GM23338 (cell line): ENCODE measurements around the gene HEATR9. TPM values are rescaled to one million over a fixed set of nuclear protein-coding genes. Genes with fewer than 3 reads are reported as not detected.

Experiments
- ATAC-seq: fragments of 200-7000 bp; cut with Tn5 transposase; 3 replicates; pipeline ENCODE4 v1.9.1; 2020
- DNase-seq: peaks from one replicate; pipeline ENCODE4 v3.0.0-alpha.2; 2015; ENCODE audit warnings: low spot score
- H2AFZ ChIP-seq: fragments of 200-600 bp; sonication (generic); 2 replicates; pipeline ENCODE4 v1.8.0; 2016; ENCODE audit warnings: antibody characterized with exemption, mild to moderate bottlenecking, moderate library complexity
- H3F3A ChIP-seq: fragments of 200-600 bp; sonication (generic); replicated peaks from 2 replicates; pipeline ENCODE4 v1.8.0; 2017; ENCODE audit warnings: antibody characterized with exemption, mixed run types, low read depth
- H3K27ac ChIP-seq: fragments of 200-600 bp; sonication (generic); 2 replicates; pipeline ENCODE4 v1.6.1; 2016; ENCODE audit warnings: low read depth
- H3K27me3 ChIP-seq: fragments of 200-600 bp; sonication (generic); 2 replicates; pipeline ENCODE4 v1.8.0; 2016; ENCODE audit warnings: mild to moderate bottlenecking, mixed run types, moderate library complexity; ENCODE audit not compliant: insufficient read depth
- H3K36me3 ChIP-seq: fragments of 200-600 bp; sonication (generic); 2 replicates; pipeline ENCODE4 v1.8.0; 2016; ENCODE audit warnings: mild to moderate bottlenecking; ENCODE audit not compliant: insufficient read depth
- H3K4me1 ChIP-seq: fragments of 200-600 bp; sonication (generic); 2 replicates; pipeline ENCODE4 v1.8.0; 2016; ENCODE audit warnings: mild to moderate bottlenecking, moderate library complexity; ENCODE audit not compliant: insufficient read depth
- H3K4me2 ChIP-seq: fragments of 200-600 bp; sonication (generic); 2 replicates; pipeline ENCODE4 v1.7.1; 2017; ENCODE audit warnings: mixed run types
- H3K4me3 ChIP-seq: fragments of 200-600 bp; sonication (generic); 2 replicates; pipeline ENCODE4 v1.6.1; 2016; ENCODE audit warnings: mixed run types
- H3K79me2 ChIP-seq: fragments of 200-600 bp; sonication (generic); replicated peaks from 2 replicates; pipeline ENCODE4 v1.8.0; 2017; ENCODE audit warnings: mild to moderate bottlenecking; ENCODE audit not compliant: insufficient read depth
- H3K9me2 ChIP-seq: fragments of 200-600 bp; sonication (generic); 2 replicates; pipeline ENCODE4 v1.8.0; 2017; ENCODE audit not compliant: insufficient read depth
- H4K20me1 ChIP-seq: fragments of 200-600 bp; sonication (generic); replicated peaks from 2 replicates; pipeline ENCODE4 v1.8.0; 2017; ENCODE audit warnings: mild to moderate bottlenecking; ENCODE audit not compliant: insufficient read depth
- H3K27ac Mint-ChIP-seq: 2 replicates; pipeline ENCODE4 v1.8.0; 2020; ENCODE audit warnings: inconsistent platforms, mild to moderate bottlenecking, moderate library complexity, mixed read lengths
- H3K27me3 Mint-ChIP-seq: 3 replicates; pipeline ENCODE4 v1.8.0; 2022; ENCODE audit warnings: low read depth, mild to moderate bottlenecking, moderate library complexity, mixed read lengths, inconsistent platforms; ENCODE audit not compliant: insufficient read depth, poor library complexity
- H3K36me3 Mint-ChIP-seq: 3 replicates; pipeline ENCODE4 v1.8.0; 2021; ENCODE audit warnings: low read depth, mild to moderate bottlenecking, inconsistent platforms, moderate library complexity, mixed read lengths
- H3K4me1 Mint-ChIP-seq: 3 replicates; pipeline ENCODE4 v1.8.0; 2020; ENCODE audit warnings: mild to moderate bottlenecking, inconsistent platforms, mixed read lengths
- H3K4me3 Mint-ChIP-seq: 3 replicates; pipeline ENCODE4 v1.8.0; 2021; ENCODE audit warnings: moderate library complexity, mild to moderate bottlenecking, inconsistent platforms, mixed read lengths
- H3K9me3 Mint-ChIP-seq: 3 replicates; pipeline ENCODE4 v1.8.0; 2020; ENCODE audit warnings: moderate library complexity, mild to moderate bottlenecking, inconsistent platforms, mixed read lengths
- CREB1 ChIP-seq: fragments of 250-450 bp; sonication (Bioruptor Pico); IDR thresholded peaks from 2 replicates; pipeline ENCODE4 v1.5.0; 2020; ENCODE audit warnings: low read depth, mild to moderate bottlenecking, moderate library complexity
- EZH2 ChIP-seq: fragments of 200-600 bp; sonication (generic); IDR thresholded peaks from one replicate; pipeline ENCODE4 v1.8.0; 2017; ENCODE audit warnings: antibody characterized with exemption, mild to moderate bottlenecking, low read depth; ENCODE audit not compliant: unreplicated experiment
- JUNB ChIP-seq: IDR thresholded peaks from one replicate; pipeline ENCODE4 v1.6.1; 2016; ENCODE audit warnings: antibody characterized with exemption; ENCODE audit not compliant: unreplicated experiment
- NANOG ChIP-seq: IDR thresholded peaks from 2 replicates; pipeline ENCODE4 v1.6.1; 2016; ENCODE audit warnings: antibody characterized with exemption, borderline replicate concordance
- POLR2AphosphoS5 ChIP-seq: IDR thresholded peaks from 2 replicates; pipeline ENCODE4 v1.6.1; 2016; ENCODE audit warnings: antibody characterized with exemption, low read depth
- STAT1 ChIP-seq: IDR thresholded peaks from one replicate; pipeline ENCODE4 v1.6.1; 2016; ENCODE audit warnings: antibody characterized with exemption; ENCODE audit not compliant: unreplicated experiment
- ZNF114 ChIP-seq: fragments of 250-450 bp; sonication (Bioruptor Pico); IDR thresholded peaks from 2 replicates; pipeline ENCODE4 v1.5.0; 2020; ENCODE audit warnings: mild to moderate bottlenecking, moderate library complexity
- ZNF331 ChIP-seq: fragments of 250-450 bp; sonication (Bioruptor Pico); IDR thresholded peaks from 2 replicates; pipeline ENCODE4 v1.5.0; 2020; ENCODE audit warnings: low read depth, mild to moderate bottlenecking, moderate library complexity
- polyA plus RNA-seq: library from polyadenylated mRNA; unstranded; fragments of >200 nt; fragmentation: Nextera tagmentation; extraction: Ambion mirVana; gene quantifications from 2 replicates; pipeline ENCODE4 v1.2.1, GENCODE V29; 2016
- total RNA-seq: library from RNA; depleted of rRNA; stranded (reverse); fragments of >200 nt; shearing (Covaris generic); gene quantifications from 2 replicates; pipeline ENCODE4 v1.2.3, GENCODE V29; 2014
- TF ChIP-seq, protein P1 (sequence below), 2 experiments: fragments of 200-600 bp in 1 of 2; sonication (generic) in 1 of 2; conservative IDR thresholded peaks; 2 replicates each; pipeline versions ENCODE4 v1.5.1 to v1.6.1; 2016 to 2017; ENCODE audit warnings: antibody characterized with exemption in 2 of 2, low read depth in 2 of 2, mild to moderate bottlenecking in 2 of 2, moderate library complexity in 1 of 2
- TF ChIP-seq, protein P2 (sequence below): IDR thresholded peaks from 2 replicates; pipeline ENCODE4 v1.6.1; 2016; ENCODE audit warnings: antibody characterized with exemption
- TF ChIP-seq, protein P3 (sequence below): IDR thresholded peaks from one replicate; pipeline ENCODE4 v1.6.1; 2018; ENCODE audit warnings: antibody characterized with exemption; ENCODE audit not compliant: unreplicated experiment
- TF ChIP-seq, protein P4 (sequence below): fragments of 250-450 bp; sonication (Bioruptor Pico); IDR thresholded peaks from 2 replicates; pipeline ENCODE4 v1.5.0; 2020; ENCODE audit warnings: mild to moderate bottlenecking, moderate library complexity

The HEATR9 gene
- total and polyA plus RNA-seq, 2 experiments from 2014 or later: not detected

DNA sequence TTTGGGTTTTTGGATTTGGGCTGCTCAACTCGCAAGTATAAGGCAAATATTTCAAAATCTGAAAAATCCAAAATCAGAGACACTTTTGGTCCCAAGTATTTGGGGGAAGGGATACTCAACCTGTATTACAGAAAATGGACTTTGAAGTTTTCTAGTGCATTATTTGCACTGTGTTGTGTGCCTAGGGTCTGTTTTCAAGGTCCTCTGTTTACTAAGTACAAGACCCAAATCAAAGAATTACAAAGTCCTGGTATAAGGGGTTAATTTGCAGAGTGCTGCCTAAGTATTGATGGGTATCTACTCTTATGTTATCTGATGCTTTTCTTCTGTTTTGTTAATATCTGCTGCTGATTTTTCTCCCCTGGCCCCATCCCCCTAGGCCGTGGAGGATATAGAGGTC, 25.0 kb downstream of the HEATR9 start (continued):
- TF ChIP-seq ZNF331 (CRISPR knock-in tag) (no peak), POLR2AphosphoS5 (no peak), CREB1 (CRISPR knock-in tag) (no peak), EZH2 (no peak), JUNB (no peak), STAT1 (no peak), ZNF114 (CRISPR knock-in tag) (no peak), NANOG (no peak)
- TF ChIP-seq, protein P1, sequence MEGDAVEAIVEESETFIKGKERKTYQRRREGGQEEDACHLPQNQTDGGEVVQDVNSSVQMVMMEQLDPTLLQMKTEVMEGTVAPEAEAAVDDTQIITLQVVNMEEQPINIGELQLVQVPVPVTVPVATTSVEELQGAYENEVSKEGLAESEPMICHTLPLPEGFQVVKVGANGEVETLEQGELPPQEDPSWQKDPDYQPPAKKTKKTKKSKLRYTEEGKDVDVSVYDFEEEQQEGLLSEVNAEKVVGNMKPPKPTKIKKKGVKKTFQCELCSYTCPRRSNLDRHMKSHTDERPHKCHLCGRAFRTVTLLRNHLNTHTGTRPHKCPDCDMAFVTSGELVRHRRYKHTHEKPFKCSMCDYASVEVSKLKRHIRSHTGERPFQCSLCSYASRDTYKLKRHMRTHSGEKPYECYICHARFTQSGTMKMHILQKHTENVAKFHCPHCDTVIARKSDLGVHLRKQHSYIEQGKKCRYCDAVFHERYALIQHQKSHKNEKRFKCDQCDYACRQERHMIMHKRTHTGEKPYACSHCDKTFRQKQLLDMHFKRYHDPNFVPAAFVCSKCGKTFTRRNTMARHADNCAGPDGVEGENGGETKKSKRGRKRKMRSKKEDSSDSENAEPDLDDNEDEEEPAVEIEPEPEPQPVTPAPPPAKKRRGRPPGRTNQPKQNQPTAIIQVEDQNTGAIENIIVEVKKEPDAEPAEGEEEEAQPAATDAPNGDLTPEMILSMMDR (conservative IDR thresholded peaks at IDR 0.05; ENCODE audit: low read depth in 2 of 2): no peak
- TF ChIP-seq, protein P2, sequence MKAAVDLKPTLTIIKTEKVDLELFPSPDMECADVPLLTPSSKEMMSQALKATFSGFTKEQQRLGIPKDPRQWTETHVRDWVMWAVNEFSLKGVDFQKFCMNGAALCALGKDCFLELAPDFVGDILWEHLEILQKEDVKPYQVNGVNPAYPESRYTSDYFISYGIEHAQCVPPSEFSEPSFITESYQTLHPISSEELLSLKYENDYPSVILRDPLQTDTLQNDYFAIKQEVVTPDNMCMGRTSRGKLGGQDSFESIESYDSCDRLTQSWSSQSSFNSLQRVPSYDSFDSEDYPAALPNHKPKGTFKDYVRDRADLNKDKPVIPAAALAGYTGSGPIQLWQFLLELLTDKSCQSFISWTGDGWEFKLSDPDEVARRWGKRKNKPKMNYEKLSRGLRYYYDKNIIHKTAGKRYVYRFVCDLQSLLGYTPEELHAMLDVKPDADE: no peak
- TF ChIP-seq, protein P3, sequence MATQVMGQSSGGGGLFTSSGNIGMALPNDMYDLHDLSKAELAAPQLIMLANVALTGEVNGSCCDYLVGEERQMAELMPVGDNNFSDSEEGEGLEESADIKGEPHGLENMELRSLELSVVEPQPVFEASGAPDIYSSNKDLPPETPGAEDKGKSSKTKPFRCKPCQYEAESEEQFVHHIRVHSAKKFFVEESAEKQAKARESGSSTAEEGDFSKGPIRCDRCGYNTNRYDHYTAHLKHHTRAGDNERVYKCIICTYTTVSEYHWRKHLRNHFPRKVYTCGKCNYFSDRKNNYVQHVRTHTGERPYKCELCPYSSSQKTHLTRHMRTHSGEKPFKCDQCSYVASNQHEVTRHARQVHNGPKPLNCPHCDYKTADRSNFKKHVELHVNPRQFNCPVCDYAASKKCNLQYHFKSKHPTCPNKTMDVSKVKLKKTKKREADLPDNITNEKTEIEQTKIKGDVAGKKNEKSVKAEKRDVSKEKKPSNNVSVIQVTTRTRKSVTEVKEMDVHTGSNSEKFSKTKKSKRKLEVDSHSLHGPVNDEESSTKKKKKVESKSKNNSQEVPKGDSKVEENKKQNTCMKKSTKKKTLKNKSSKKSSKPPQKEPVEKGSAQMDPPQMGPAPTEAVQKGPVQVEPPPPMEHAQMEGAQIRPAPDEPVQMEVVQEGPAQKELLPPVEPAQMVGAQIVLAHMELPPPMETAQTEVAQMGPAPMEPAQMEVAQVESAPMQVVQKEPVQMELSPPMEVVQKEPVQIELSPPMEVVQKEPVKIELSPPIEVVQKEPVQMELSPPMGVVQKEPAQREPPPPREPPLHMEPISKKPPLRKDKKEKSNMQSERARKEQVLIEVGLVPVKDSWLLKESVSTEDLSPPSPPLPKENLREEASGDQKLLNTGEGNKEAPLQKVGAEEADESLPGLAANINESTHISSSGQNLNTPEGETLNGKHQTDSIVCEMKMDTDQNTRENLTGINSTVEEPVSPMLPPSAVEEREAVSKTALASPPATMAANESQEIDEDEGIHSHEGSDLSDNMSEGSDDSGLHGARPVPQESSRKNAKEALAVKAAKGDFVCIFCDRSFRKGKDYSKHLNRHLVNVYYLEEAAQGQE: no peak

DNA sequence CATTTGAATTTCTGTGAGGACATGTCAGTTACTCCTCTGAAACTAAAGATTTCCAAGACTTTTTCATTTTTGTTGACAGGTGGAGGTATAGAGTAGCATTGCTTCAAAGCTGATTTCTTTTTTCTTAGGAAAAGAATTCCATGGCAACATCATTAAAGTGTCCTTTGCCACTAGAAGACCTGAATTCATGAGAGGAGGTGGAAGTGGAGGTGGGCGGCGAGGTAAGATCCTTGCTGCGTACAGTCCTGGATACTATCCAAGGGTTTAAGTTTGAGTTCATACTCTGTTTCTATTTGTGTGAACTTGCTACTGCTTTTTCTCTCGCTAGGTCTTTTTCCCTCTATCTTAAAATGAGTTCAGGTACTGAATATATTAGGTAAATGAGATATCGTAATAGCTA, 26.5 kb downstream of the HEATR9 start:
- H3K4me1 Mint-ChIP-seq: no peaks in the 10 kb centered on the region
- DNase-seq: no peak
- ATAC-seq: no peak
- H2AFZ ChIP-seq: no peak overlapping the region
- H3K27ac ChIP-seq: no peak overlapping the region
- H3K79me2 ChIP-seq: peaks cover 13% of the 10 kb centered on the region
- H3K4me3 Mint-ChIP-seq: no peak overlapping the region
- no peak overlapping the region for H3K4me2 ChIP-seq
- H4K20me1 ChIP-seq: peaks cover 38% of the 10 kb centered on the region
- H3K27me3 ChIP-seq: no peaks in the 10 kb centered on the region
- no peaks in the 10 kb centered on the region for H3K4me1 ChIP-seq
- H3K36me3 Mint-ChIP-seq: peaks cover 93% of the 10 kb centered on the region
- peaks cover 91% of the 10 kb centered on the region for H3K36me3 ChIP-seq
- no peaks in the 10 kb centered on the region for H3K9me3 Mint-ChIP-seq
- H3K27me3 Mint-ChIP-seq: no peaks in the 10 kb centered on the region
- peaks cover 11% of the 10 kb centered on the region; the same call in 1 of the 2 replicates for H3F3A ChIP-seq
- no peak overlapping the region for H3K4me3 ChIP-seq
- H3K27ac Mint-ChIP-seq: no peak overlapping the region; the same call in 1 of the 2 replicates
- no peaks in the 10 kb centered on the region for H3K9me2 ChIP-seq
- TF ChIP-seq, protein P4, sequence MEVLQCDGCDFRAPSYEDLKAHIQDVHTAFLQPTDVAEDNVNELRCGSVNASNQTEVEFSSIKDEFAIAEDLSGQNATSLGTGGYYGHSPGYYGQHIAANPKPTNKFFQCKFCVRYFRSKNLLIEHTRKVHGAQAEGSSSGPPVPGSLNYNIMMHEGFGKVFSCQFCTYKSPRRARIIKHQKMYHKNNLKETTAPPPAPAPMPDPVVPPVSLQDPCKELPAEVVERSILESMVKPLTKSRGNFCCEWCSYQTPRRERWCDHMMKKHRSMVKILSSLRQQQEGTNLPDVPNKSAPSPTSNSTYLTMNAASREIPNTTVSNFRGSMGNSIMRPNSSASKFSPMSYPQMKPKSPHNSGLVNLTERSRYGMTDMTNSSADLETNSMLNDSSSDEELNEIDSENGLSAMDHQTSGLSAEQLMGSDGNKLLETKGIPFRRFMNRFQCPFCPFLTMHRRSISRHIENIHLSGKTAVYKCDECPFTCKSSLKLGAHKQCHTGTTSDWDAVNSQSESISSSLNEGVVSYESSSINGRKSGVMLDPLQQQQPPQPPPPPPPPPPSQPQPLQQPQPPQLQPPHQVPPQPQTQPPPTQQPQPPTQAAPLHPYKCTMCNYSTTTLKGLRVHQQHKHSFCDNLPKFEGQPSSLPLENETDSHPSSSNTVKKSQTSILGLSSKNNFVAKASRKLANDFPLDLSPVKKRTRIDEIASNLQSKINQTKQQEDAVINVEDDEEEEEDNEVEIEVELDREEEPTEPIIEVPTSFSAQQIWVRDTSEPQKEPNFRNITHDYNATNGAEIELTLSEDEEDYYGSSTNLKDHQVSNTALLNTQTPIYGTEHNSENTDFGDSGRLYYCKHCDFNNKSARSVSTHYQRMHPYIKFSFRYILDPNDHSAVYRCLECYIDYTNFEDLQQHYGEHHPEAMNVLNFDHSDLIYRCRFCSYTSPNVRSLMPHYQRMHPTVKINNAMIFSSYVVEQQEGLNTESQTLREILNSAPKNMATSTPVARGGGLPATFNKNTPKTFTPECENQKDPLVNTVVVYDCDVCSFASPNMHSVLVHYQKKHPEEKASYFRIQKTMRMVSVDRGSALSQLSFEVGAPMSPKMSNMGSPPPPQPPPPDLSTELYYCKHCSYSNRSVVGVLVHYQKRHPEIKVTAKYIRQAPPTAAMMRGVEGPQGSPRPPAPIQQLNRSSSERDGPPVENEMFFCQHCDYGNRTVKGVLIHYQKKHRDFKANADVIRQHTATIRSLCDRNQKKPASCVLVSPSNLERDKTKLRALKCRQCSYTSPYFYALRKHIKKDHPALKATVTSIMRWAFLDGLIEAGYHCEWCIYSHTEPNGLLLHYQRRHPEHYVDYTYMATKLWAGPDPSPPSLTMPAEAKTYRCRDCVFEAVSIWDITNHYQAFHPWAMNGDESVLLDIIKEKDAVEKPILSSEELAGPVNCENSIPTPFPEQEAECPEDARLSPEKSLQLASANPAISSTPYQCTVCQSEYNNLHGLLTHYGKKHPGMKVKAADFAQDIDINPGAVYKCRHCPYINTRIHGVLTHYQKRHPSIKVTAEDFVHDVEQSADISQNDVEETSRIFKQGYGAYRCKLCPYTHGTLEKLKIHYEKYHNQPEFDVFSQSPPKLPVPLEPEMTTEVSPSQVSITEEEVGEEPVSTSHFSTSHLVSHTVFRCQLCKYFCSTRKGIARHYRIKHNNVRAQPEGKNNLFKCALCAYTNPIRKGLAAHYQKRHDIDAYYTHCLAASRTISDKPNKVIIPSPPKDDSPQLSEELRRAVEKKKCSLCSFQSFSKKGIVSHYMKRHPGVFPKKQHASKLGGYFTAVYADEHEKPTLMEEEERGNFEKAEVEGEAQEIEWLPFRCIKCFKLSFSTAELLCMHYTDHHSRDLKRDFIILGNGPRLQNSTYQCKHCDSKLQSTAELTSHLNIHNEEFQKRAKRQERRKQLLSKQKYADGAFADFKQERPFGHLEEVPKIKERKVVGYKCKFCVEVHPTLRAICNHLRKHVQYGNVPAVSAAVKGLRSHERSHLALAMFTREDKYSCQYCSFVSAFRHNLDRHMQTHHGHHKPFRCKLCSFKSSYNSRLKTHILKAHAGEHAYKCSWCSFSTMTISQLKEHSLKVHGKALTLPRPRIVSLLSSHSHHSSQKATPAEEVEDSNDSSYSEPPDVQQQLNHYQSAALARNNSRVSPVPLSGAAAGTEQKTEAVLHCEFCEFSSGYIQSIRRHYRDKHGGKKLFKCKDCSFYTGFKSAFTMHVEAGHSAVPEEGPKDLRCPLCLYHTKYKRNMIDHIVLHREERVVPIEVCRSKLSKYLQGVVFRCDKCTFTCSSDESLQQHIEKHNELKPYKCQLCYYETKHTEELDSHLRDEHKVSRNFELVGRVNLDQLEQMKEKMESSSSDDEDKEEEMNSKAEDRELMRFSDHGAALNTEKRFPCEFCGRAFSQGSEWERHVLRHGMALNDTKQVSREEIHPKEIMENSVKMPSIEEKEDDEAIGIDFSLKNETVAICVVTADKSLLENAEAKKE (CRISPR knock-in tag): no peak
- no peak for TF ChIP-seq JUNB
